ENCODE data around the gene MIEF1.

MIEF1 gene

DNA sequence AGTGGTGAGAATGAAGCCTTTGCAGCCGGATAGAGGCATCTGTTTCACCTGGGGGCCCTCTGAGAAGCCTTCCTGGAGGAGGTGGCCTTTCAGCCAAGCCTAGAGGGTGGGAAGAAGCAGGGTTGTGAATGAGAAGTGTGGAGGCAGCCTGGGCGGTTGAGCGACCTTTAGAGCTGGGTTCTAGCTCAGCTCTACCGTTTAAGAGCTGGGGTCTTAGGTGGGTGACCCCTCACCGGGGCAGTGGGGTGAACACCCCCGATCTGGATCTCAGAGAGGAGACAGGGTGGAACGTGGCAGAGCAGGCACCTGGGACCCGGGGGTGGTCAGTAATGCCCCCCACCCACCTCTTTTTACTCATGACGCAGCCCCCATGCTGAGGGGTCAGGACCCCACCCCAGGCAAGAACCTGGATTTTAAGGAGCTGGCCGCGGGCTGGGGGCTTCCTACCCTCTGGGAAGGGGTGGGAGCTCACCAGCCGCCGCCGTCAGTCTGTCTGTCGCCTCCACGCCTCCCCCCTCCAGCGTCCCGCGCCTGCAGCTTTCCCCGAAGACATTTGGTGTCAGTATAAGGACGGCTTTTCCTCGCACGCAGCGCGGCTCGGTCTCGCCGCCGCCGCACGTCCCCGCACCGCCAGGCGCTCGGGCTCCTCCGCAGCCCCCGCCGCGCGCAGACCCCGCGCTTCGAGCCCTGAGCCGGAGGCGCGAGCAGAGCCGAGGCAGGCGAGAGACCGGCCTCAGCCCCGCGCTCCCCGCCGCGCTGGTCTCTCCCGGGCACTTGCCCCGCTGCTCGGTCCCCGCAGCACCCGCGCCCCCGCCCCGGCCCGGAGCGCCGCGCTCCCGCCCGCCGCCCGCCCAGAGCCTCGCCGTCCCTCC is 55.1 kb downstream of the MIEF1 start (continued):
- TF ChIP-seq, protein P1, sequence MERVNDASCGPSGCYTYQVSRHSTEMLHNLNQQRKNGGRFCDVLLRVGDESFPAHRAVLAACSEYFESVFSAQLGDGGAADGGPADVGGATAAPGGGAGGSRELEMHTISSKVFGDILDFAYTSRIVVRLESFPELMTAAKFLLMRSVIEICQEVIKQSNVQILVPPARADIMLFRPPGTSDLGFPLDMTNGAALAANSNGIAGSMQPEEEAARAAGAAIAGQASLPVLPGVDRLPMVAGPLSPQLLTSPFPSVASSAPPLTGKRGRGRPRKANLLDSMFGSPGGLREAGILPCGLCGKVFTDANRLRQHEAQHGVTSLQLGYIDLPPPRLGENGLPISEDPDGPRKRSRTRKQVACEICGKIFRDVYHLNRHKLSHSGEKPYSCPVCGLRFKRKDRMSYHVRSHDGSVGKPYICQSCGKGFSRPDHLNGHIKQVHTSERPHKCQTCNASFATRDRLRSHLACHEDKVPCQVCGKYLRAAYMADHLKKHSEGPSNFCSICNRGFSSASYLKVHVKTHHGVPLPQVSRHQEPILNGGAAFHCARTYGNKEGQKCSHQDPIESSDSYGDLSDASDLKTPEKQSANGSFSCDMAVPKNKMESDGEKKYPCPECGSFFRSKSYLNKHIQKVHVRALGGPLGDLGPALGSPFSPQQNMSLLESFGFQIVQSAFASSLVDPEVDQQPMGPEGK (tag by site-specific recombination; IDR thresholded peaks at IDR 0.05), result peak; percentile 44; the same call in 1 of the 2 replicates
- no peak for TF ChIP-seq GFI1B (tag by site-specific recombination; IDR thresholded peaks at IDR 0.05)

DNA sequence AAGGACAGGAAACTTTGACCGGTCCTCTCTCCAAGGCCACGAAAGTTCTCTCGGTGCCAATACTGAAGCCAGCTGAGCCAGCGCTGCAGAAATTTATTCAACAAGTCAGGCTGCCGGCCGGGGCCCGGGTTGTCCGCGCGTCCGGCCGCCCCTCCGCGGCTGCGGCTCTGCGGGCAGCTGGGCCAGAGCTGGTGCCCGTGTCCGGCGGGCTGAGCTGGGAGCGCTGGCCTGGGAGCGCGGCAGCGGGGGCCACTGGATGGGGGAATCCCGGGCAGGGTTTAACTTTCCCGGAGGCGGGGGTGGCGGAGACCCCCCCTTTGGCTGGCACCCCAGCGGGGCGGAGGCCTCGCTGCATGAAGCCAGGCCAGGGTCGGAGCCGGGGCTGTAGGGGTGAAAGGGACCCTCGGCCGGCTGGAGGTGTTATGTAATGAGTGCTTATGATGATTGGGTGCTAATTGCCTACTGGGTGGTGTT is 56.2 kb downstream of the MIEF1 start:
- H3K9me3 ChIP-seq (ENCODE audit: control insufficient read depth, insufficient read depth, low read depth, low read length), result no peaks in the 10 kb centered on the region
- no peak overlapping the region for H3K27ac ChIP-seq (ENCODE audit: extremely low read depth, low read depth, low read length)
- no peaks in the 10 kb centered on the region for H3K36me3 ChIP-seq (ENCODE audit: control insufficient read depth in 2 of 2, insufficient read depth in 1 of 2, low read length in 2 of 2)
- H3K4me1 ChIP-seq (ENCODE audit: control insufficient read depth, insufficient read depth, low read length), result no peaks in the 10 kb centered on the region
- ChIA-PET POLR2A (no interaction called here), CTCF (interaction anchor here (0.6 to 3.4 kb wide), 7 partner anchors 10 to 467 kb away, joined by 3 to 18 read pairs (median 3); partner anchors contain the start of gene ENTHD1)
- TF ChIP-seq ZFP41 (tag by site-specific recombination; IDR thresholded peaks at IDR 0.05; ENCODE audit: borderline replicate concordance) (no peak), FEZF1 (tag by site-specific recombination; IDR thresholded peaks at IDR 0.05) (no peak), ZNF423 (tag by site-specific recombination; IDR thresholded peaks at IDR 0.05) (no peak), GFI1B (tag by site-specific recombination; IDR thresholded peaks at IDR 0.05) (no peak), ZFHX2 (tag by site-specific recombination; conservative IDR thresholded peaks at IDR 0.05) (no peak), ZNF707 (tag by site-specific recombination; IDR thresholded peaks at IDR 0.05) (no peak), ZNF561 (tag by site-specific recombination; IDR thresholded peaks at IDR 0.05; ENCODE audit: borderline replicate concordance) (no peak), ZNF600 (tag by site-specific recombination; IDR thresholded peaks at IDR 0.05) (no peak), ZNF76 (tag by site-specific recombination; IDR thresholded peaks at IDR 0.05; ENCODE audit: borderline replicate concordance, low read depth) (no peak), OSR2 (tag by site-specific recombination; IDR thresholded peaks at IDR 0.05) (no peak), ZNF670 (tag by site-specific recombination; IDR thresholded peaks at IDR 0.05; ENCODE audit: low read depth) (no peak), GLIS1 (tag by site-specific recombination; IDR thresholded peaks at IDR 0.05) (no peak), ZNF132 (tag by site-specific recombination; IDR thresholded peaks at IDR 0.05; ENCODE audit: borderline replicate concordance) (no peak), ZNF184 (tag by site-specific recombination; IDR thresholded peaks at IDR 0.05) (no peak)
- no peak overlapping the region for H3K4me3 ChIP-seq (ENCODE audit: low read depth, low read length)

DNA sequence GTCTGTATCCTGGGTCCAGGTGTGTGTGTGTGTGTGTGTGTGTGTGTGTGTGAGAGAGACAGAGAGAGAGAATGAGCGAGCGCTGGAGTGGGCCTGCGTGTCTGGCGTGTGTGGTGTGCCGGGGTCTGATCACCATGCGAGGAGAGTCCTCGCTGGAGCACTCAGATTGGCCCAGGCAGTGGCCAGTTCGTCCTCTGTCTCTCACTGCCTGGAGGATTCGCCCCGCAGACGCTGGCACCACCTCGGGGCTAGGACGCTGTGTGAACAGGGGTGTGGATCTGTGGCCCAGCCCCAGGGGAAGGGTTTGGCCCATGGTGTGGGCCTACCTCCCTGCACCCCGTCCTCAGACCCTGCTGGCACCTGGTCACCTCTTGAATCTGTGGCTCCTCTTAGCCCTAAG is 56.9 kb downstream of the MIEF1 start:
- POLR2A ChIA-PET, result interaction anchor here (0.5 kb wide), 1 partner anchor 33 kb away, joined by 4 read pairs; no protein-coding TSS in a partner anchor
- Histone ChIP-seq H3K27ac (ENCODE audit: extremely low read depth, low read depth, low read length) (no peak overlapping the region), H3K9me3 (ENCODE audit: control insufficient read depth, insufficient read depth, low read depth, low read length) (no peaks in the 10 kb centered on the region), H3K4me3 (ENCODE audit: low read depth, low read length) (no peak overlapping the region), H3K4me1 (ENCODE audit: control insufficient read depth, insufficient read depth, low read length) (no peaks in the 10 kb centered on the region), H3K36me3 (ENCODE audit: control insufficient read depth in 2 of 2, insufficient read depth in 1 of 2, low read length in 2 of 2) (no peaks in the 10 kb centered on the region)
- TF ChIP-seq BCL11A (tag by site-specific recombination; IDR thresholded peaks at IDR 0.05; ENCODE audit: low read depth), result 0 out of 2 replicates have a peak, but pooled peaks have one; percentile 19
- no peak for TF ChIP-seq ZNF776 (tag by site-specific recombination; IDR thresholded peaks at IDR 0.05; ENCODE audit: borderline replicate concordance)
- CTCF ChIA-PET, result interaction anchor here (0.6 to 3.4 kb wide), 8 partner anchors 10 to 466 kb away, joined by 3 to 18 read pairs (median 3); partner anchors contain the start of gene ENTHD1

All from HEK293 (cell line).